ENCODE data around the gene MTA1.

- TF ChIP-seq CTCF (IDR thresholded peaks at IDR 0.05; ENCODE audit: insufficient read depth, low read length) (no peak), POLR2AphosphoS5 (IDR thresholded peaks at IDR 0.05; ENCODE audit: low read depth) (peak; percentile 74), REST (IDR thresholded peaks at IDR 0.05; ENCODE audit: insufficient replicate concordance, low read depth) (no peak), GABPA (IDR thresholded peaks at IDR 0.05; ENCODE audit: low read depth) (peak; percentile 81)
These were observed 21.4 kb upstream of the MTA1 start, which contains the start of gene TEX22 for GRCh38 chr14:105398044-105398725.

Data from HL-60 (cell line).